NCI-H1048 (cell line): ENCODE data around the gene GALNT14.

Experiments
- DNase-seq: peaks from one replicate; lab custom pipeline; 2025; lab: John Stamatoyannopoulos, UW

Gene GALNT14

GRCh38 chr2:30899516-30900054 is 238.7 kb downstream of the GALNT14 start:
- DNase-seq, result no peak

- DNase-seq, result no peak
Observed at GRCh38 chr2:30897539-30897938, 240.7 kb downstream of the GALNT14 start.

DNA sequence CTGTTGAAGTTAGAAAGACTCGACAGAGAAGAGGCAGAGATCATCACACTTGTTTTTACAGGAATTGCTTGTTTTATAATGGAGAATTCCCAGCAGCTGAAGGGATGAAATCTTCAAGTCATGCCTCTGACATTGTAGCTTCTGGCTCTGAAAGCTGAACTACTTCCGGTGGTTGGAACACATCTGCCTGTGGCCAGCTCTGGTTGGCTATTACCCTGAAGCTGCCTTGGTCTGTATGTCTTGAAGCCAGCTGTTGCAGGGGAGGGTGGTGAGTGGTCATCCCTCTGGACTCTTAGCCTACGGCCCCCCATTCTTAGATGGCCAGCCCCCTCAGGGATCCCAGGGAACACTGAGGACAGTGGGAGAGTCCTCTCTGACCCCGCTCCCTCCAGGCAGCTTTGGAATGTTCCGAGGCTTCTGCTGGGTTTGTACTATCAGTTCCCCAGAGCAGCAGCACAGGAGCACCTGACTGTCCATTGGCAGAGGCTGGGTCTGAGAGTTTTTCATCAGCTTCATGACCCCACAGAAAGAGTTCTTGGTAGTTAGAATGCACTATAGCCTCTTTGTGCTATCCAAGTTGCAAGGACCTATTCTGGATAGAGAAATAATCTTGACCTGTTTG is 243.6 kb downstream of the GALNT14 start:
- no peak for DNase-seq

DNA sequence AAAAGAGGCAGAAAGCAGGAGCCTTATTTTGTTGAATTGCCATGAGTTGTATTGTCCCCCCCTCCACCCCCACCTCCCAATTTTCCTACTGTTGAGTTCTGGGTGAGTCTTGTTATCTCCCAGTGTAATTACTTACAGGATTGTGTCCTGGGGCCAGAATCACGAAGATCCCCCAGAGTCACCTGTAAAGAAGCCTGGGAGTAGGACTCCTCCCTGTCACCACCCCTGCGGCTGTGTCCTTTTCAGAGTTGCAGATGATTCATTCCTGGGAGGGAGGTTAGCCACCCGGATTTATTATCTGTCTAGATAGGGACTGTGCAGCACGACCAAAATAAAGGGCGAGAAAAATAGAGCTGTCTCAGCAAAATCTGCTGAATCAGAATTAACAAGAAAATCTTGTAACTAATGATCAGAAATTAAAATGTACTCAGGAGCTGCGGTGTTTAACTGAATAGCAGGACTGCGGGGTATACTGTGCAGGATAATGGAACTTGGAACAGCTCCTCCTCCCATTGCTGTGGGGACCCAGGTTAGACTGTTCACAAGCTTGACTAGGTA is 249.3 kb downstream of the GALNT14 start:
- DNase-seq, result no peak

DNA sequence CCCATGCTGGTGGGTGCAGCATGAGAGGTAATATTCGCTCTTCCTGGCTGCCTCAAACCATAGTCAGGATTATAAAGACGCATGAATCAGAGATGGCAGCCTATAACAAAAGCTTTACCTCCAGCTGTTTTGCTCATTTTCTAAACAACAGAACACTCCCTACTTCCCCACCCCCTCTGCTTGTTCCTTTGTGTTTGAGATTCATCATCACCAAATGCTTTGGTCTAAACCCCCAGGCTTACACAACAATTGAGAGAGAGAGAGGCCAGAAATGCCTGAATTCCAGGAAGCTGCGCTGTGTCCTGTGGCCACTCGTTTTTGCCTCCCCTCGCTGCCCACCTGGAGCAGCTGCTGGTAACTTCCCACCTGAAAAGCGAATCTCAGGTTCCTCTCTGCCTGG is 252.2 kb downstream of the GALNT14 start:
- no peak for DNase-seq

DNA sequence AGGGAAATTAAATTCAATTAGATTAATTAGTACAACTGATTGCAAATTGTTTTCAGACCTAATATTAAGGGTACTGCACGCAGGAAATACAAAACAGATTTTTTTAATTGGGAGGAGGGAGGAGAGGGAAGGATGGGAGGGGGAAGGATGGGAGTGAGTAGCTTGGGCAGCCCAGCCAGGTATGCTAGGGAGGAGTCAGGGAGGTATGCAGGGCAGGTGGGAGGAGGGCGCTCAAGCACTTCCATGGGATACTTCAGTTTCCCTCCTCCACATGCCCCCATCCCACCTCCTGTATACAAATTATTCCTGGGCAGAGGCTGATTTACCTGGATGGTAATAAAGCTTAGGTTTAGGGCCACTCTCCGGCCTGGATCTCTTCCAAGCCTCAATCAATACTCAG is 254.4 kb downstream of the GALNT14 start:
- no peak for DNase-seq

GRCh38 chr2:30883184-30883583 is 255.1 kb downstream of the GALNT14 start:
- no peak for DNase-seq

- DNase-seq, result no peak
Observed at GRCh38 chr2:30880516-30880915, 257.7 kb downstream of the GALNT14 start.

DNA sequence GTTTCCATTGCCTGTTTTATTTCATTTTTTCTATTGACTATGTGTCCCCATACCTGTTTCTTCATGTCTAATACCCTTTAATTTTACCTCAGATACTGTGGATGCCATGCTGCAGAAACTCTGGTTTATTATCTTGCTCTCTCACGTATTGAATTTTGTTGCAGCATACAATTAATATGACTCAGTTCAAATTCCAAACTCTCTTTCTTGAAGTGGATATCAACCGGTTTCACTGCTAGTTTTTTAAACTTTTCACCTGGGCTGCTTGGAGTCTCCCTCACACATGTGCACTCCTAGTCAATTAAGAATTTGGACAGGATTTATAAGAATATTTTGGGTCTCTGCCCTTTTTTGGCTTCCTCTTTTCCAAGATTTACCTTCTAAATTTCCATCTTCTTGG is 260.4 kb downstream of the GALNT14 start:
- DNase-seq, result no peak

GRCh38 chr2:30872797-30873196 is 265.4 kb downstream of the GALNT14 start:
- DNase-seq, result no peak

DNA sequence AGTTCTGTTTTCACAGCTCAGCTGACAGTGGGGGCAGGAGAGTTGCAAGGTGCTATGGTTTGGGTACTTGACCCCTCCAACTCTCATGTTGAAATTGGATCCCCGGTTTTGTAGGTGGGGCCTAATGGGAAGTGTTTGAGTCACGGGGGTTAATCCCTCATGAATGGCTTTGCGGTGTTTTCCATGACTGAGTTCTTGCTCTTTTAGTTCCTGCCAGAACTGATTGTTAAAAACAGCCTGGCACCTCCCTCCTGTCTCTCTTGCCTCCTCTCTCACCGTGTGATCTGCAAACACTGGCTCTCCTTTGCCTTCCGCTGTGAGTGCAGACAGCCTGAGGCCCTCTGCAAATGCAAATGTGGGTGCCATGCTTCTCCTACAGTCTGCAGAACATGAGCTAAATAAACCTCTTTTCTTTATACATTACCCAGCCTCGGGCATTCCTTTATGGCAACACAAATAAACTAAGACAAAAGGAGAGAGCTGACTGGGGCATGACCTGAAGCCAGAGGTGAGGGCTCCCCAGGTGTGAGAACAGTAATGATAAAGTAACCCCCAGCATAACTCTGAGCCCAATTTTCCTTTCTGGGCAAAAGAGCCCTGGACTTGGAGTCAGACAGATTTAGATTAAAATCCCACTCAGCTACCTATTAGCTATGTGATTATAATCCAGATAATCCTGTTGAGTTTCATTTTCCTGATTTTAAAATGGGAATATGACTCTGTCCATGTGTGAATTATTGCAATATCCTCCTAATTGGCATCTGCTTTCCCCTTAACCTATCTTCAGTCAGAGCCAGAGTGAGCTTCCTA is 266.1 kb downstream of the GALNT14 start:
- DNase-seq, result no peak

DNA sequence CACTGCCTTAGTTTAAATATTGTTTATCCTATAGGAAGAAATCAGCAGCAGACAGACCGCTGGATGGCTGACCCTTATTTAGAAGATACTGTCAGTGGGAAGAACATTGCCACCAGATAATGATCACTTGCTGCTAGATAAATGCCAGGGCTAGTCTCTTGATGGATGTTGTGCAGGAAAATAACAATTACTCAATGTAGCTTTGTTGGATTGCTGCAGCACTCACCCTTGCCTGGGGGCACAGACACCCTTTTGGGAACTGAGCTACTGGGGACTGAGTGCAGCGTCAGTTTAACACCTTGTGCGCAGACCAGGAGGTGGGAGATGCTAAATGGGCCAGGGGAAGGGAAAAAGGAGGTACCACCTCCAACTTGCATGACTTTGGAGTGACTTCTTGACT is 266.8 kb downstream of the GALNT14 start:
- DNase-seq, result no peak

- no peak for DNase-seq
Observed at GRCh38 chr2:30869988-30870387, 268.3 kb downstream of the GALNT14 start.

- peak; percentile 59 for DNase-seq
Observed at GRCh38 chr2:30867385-30867784, 270.9 kb downstream of the GALNT14 start.

GRCh38 chr2:30866974-30867373 is 271.3 kb downstream of the GALNT14 start:
- no peak for DNase-seq

- no peak for DNase-seq
Observed at GRCh38 chr2:30865892-30866681, 272.2 kb downstream of the GALNT14 start.

DNA sequence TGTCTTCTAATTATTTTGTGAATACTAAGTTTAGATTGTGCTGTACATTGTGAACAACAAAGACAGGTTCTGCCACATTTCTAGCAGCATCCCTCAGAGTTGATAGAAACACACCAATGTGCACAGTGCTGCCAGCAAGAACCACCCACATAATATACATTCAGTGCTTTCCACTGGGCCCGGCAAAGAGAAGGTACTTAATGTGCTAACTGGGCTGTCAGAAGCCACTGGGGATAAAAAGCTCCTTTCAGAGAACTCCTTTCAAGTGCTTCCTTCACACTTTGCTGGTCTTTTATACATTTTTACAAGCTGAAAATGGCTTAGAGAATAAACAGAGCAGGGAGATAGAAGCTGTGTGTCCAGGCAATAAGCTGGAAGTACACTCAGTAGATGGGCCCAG is 273.0 kb downstream of the GALNT14 start:
- DNase-seq, result no peak

GRCh38 chr2:30862054-30862651 is 276.1 kb downstream of the GALNT14 start:
- DNase-seq, result peak; percentile 29

- no peak for DNase-seq
Observed at GRCh38 chr2:30860726-30861125, 277.5 kb downstream of the GALNT14 start.
